Keratinocyte (primary cell): ENCODE measurements around the gene CRYGD. TPM values are rescaled to one million over a fixed set of nuclear protein-coding genes. Genes with fewer than 3 reads are reported as not detected.

Experiments used
- DNase-seq: peaks from one replicate; pipeline ENCODE4 v3.0.0-alpha.2; 2011; ENCODE audit warnings: low read depth, missing footprints, low spot score
- FAIRE-seq: peaks from 2 replicates; lab custom pipeline; 2011; peaks lifted over from hg19 to GRCh38; lab: Jason Lieb, UNC
- H2AFZ ChIP-seq: 2 replicates; pipeline ENCODE4 v1.6.0; 2012; ENCODE audit warnings: low read length, control low read depth, inconsistent platforms; ENCODE audit not compliant: control insufficient read depth
- H3K27ac ChIP-seq: 2 replicates; pipeline ENCODE4 v1.5.1; 2011; ENCODE audit warnings: low read length; ENCODE audit not compliant: control insufficient read depth, insufficient read depth
- H3K27me3 ChIP-seq: 3 replicates; pipeline ENCODE4 v1.6.0; 2011; ENCODE audit warnings: low read length; ENCODE audit not compliant: control insufficient read depth, insufficient read depth; ENCODE audit errors: extremely low read depth
- H3K36me3 ChIP-seq, 2 experiments: 2 replicates in 1 of 2; 3 replicates in 1 of 2; pipeline ENCODE4 v1.5.1; 2011; ENCODE audit warnings: low read length in 2 of 2, mild to moderate bottlenecking in 1 of 2; ENCODE audit not compliant: control insufficient read depth in 2 of 2, insufficient read depth in 2 of 2; ENCODE audit errors: extremely low read depth in 1 of 2
- H3K4me1 ChIP-seq: 3 replicates; pipeline ENCODE4 v1.5.1; 2011; ENCODE audit warnings: low read length; ENCODE audit not compliant: control insufficient read depth, insufficient read depth; ENCODE audit errors: extremely low read depth
- H3K4me2 ChIP-seq: 3 replicates; pipeline ENCODE4 v1.6.0; 2011; ENCODE audit warnings: low read depth, low read length; ENCODE audit not compliant: control insufficient read depth, insufficient read depth; ENCODE audit errors: extremely low read depth
- H3K4me3 ChIP-seq, 3 experiments: fragments of 200-600 bp in 1 of 3; sonication (generic) in 1 of 3; 2 replicates in 2 of 3; 3 replicates in 1 of 3; pipeline ENCODE4 v1.5.1; 2011 to 2016; ENCODE audit warnings: low read length in 3 of 3, mild to moderate bottlenecking in 3 of 3, control low read depth in 2 of 3, inconsistent platforms in 1 of 3, low read depth in 1 of 3, mixed read lengths in 1 of 3, mixed run types in 1 of 3, moderate library complexity in 1 of 3; ENCODE audit not compliant: control insufficient read depth in 2 of 3, insufficient read depth in 2 of 3; ENCODE audit errors: extremely low read depth in 1 of 3
- H3K79me2 ChIP-seq: 2 replicates; pipeline ENCODE4 v1.6.0; 2012; ENCODE audit warnings: low read length; ENCODE audit not compliant: control insufficient read depth, insufficient read depth
- H3K9ac ChIP-seq: 3 replicates; pipeline ENCODE4 v1.6.0; 2011; ENCODE audit warnings: low read length; ENCODE audit not compliant: control insufficient read depth, insufficient read depth; ENCODE audit errors: extremely low read depth
- H3K9me1 ChIP-seq: 3 replicates; pipeline ENCODE4 v1.6.0; 2011; ENCODE audit warnings: low read length; ENCODE audit not compliant: control insufficient read depth, insufficient read depth; ENCODE audit errors: extremely low read depth
- H3K9me3 ChIP-seq: 2 replicates; pipeline ENCODE4 v1.5.1; 2012; ENCODE audit warnings: low read depth, low read length; ENCODE audit not compliant: control insufficient read depth
- H4K20me1 ChIP-seq: 3 replicates; pipeline ENCODE4 v1.6.0; 2011; ENCODE audit warnings: low read length; ENCODE audit not compliant: control insufficient read depth, insufficient read depth; ENCODE audit errors: extremely low read depth
- CTCF ChIP-seq, 3 experiments: IDR thresholded peaks in 1 of 3; conservative IDR thresholded peaks in 1 of 3; optimal IDR thresholded peaks in 1 of 3; 2 replicates in 2 of 3; 3 replicates in 1 of 3; pipeline versions ENCODE3 to v1.5.1; 2011; ENCODE audit warnings: low read length in 3 of 3, mild to moderate bottlenecking in 3 of 3, moderate library complexity in 2 of 3, control low read depth in 1 of 3, inconsistent platforms in 1 of 3; ENCODE audit not compliant: insufficient read depth in 2 of 3; ENCODE audit errors: extremely low read depth in 1 of 3
- EZH2 ChIP-seq: IDR thresholded peaks from one replicate; pipeline ENCODE4 v1.6.1; 2012; ENCODE audit warnings: inconsistent platforms, mild to moderate bottlenecking, low read length, moderate library complexity
- dilution Hi-C: fragments of 300-500 bp; cut with MboI; formaldehyde crosslinking; loops from one replicate; pipeline ENCODE4 v1.7.0; 2020; ENCODE audit warnings: low sequenced_read_pairs; ENCODE audit not compliant: extremely low pct_ligation_motif_present
- polyA plus RNA-seq, 5 experiments: library from polyadenylated mRNA; depleted of rRNA in 3 of 5; stranded (reverse) in 3 of 5; stranded (forward) in 1 of 5; unstranded in 1 of 5; fragments of >200 nt; gene quantifications; 1 replicate in 1 of 5; 2 replicates in 3 of 5; 3 replicates in 1 of 5; pipeline versions ENCODE4 v1.2.1 to v1.2.3, GENCODE V29; 2011 to 2012; ENCODE audit warnings: missing spikeins in 2 of 5, low read depth in 1 of 5, low replicate concordance in 1 of 5

The CRYGD gene
- polyA plus RNA-seq, 1 donor (not counting 4 experiments of a cell fraction or from before 2014, with no cell fraction given), result not detected

- DNase-seq, result no peak
- Histone ChIP-seq H3K9me1 (no peaks in the 10 kb centered on the region), H3K36me3 (no peaks in the 10 kb centered on the region), H4K20me1 (no peaks in the 10 kb centered on the region), H3K9me3 (no peaks in the 10 kb centered on the region), H3K4me1 (no peaks in the 10 kb centered on the region), H3K9ac (no peak overlapping the region), H3K4me3 (no peak overlapping the region), H3K27ac (no peak overlapping the region), H3K79me2 (no peaks in the 10 kb centered on the region), H3K27me3 (no peaks in the 10 kb centered on the region), H3K4me2 (no peak overlapping the region), H2AFZ (no peak overlapping the region)
- no peak for TF ChIP-seq CTCF (optimal IDR thresholded peaks at IDR 0.05 in 1 of 3, IDR thresholded peaks at IDR 0.05 in 1 of 3, conservative IDR thresholded peaks at IDR 0.05 in 1 of 3; ENCODE audit: extremely low read depth in 1 of 3, insufficient read depth in 2 of 3, low read length in 3 of 3)
- TF ChIP-seq EZH2, result no peak
- dilution Hi-C loops, result no loop called here
- no peak for FAIRE-seq
These were observed 11.7 kb upstream of the CRYGD start for GRCh38 chr2:208135794-208136715.

- no peak overlapping the region for H3K27ac ChIP-seq
- H3K9me3 ChIP-seq, result no peaks in the 10 kb centered on the region
- DNase-seq (no peak), FAIRE-seq (no peak)
- no peak overlapping the region for H2AFZ ChIP-seq
- H3K9ac ChIP-seq, result no peak overlapping the region
- dilution Hi-C loops, result no loop called here
- H3K4me1 ChIP-seq, result peaks cover 2% of the 10 kb centered on the region
- TF ChIP-seq CTCF (optimal IDR thresholded peaks at IDR 0.05 in 1 of 3, IDR thresholded peaks at IDR 0.05 in 1 of 3, conservative IDR thresholded peaks at IDR 0.05 in 1 of 3; ENCODE audit: extremely low read depth in 1 of 3, insufficient read depth in 2 of 3, low read length in 3 of 3) (no peak), EZH2 (no peak)
- no peaks in the 10 kb centered on the region for H4K20me1 ChIP-seq
- H3K9me1 ChIP-seq, result no peaks in the 10 kb centered on the region
- no peaks in the 10 kb centered on the region for H3K27me3 ChIP-seq
- H3K4me3 ChIP-seq, result no peak overlapping the region
- H3K79me2 ChIP-seq, result no peaks in the 10 kb centered on the region
- H3K36me3 ChIP-seq, result no peaks in the 10 kb centered on the region
- no peak overlapping the region for H3K4me2 ChIP-seq
These were observed 10.7 kb upstream of the CRYGD start for GRCh38 chr2:208134928-208135586.
